ENCODE measurements around the gene SMYD5.

DNA sequence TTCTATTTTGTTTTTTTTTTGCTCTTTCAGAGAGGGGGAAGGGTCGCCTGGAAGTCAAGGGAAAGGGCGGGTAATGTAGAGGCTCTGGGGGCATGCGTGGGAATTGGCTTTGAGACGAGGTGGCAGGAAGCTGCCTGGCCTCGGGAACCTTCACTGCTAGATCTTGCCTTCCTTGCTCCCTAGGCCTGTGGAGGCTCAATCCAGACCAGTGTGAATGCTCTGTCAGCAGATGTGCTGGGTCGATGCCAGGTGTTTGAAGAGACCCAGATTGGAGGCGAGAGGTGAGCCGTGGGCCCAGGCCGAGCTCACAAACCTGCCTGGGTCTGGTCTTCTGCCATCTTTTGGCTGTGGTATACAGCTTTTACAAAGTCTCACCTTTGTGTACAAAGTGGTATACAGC is 35.6 kb downstream of the SMYD5 start:
- TF ChIP-seq, protein P1, sequence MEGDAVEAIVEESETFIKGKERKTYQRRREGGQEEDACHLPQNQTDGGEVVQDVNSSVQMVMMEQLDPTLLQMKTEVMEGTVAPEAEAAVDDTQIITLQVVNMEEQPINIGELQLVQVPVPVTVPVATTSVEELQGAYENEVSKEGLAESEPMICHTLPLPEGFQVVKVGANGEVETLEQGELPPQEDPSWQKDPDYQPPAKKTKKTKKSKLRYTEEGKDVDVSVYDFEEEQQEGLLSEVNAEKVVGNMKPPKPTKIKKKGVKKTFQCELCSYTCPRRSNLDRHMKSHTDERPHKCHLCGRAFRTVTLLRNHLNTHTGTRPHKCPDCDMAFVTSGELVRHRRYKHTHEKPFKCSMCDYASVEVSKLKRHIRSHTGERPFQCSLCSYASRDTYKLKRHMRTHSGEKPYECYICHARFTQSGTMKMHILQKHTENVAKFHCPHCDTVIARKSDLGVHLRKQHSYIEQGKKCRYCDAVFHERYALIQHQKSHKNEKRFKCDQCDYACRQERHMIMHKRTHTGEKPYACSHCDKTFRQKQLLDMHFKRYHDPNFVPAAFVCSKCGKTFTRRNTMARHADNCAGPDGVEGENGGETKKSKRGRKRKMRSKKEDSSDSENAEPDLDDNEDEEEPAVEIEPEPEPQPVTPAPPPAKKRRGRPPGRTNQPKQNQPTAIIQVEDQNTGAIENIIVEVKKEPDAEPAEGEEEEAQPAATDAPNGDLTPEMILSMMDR (conservative IDR thresholded peaks at IDR 0.05): no peak
- no peak for TF ChIP-seq EZH2 (IDR thresholded peaks at IDR 0.05; ENCODE audit: low read depth)

All from PC-9 (cell line).